G401 (cell line): ENCODE results near the gene DELE1. TPM values are rescaled to one million over a fixed set of nuclear protein-coding genes. Genes with fewer than 3 reads are reported as not detected.
A peak's percentile ranks its signal among the peaks of the same experiment; 100 is the strongest.

Experiments
- DNase-seq: peaks from one replicate; pipeline ENCODE4 v3.0.0-alpha.2; 2015; ENCODE audit warnings: low spot score
- in situ Hi-C: cut with HindIII; loops from 2 replicates; pipeline ENCODE4 v1.10.0; 2016; ENCODE audit warnings: low sequenced_read_pairs, mixed read lengths
- total RNA-seq: library from RNA; depleted of rRNA; stranded (reverse); fragments of >200 nt; shearing (Covaris generic); gene quantifications from 2 replicates; pipeline ENCODE4 v1.2.3, GENCODE V29; 2014; rRNA removed

DELE1 gene
- total RNA-seq, 1 experiment from 2014 or later: 87.4 TPM

DNA sequence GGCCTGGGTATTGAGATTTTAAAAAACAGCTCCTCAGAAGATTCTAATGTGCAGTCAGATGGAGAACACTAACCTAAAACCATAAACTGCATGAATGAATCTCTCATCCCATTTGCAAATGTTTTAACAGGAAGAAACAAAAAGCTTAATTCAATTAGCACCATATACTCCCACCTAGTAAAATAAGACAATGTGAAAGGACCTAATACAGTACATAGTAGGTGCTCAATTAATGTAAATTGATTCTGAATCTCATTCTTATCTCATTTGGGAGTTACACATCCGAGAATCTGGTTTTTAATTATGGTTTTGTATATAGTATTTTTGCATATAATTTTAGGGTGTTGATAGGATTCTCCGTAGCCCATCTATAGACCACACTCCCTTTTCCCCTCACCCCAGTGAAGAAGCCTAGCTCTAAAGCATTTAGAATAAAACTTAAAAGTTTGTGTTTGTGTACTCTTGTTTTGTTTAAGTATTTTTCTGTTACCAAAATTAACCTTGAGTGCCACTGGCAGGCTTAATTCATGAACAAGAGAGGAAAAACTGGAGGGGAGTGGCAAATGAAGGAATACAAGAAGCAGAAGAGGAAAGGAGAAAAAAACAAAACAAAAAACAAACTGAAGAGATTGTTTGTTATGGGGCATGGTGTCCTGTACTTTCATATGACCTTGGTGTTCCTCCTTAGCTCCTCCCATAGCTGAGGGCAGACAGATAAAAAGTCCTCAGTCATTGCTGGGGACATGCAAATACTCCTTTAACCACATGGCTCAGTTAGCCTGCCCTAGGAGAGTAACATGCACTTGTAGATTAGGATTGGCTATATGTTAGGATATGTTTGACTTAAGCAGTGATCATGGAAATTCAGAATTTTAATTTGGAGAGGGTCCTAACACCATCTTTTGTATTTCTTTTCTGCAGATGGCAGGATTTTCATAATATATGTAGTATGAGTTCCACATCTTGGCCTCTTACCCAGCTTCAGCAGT, 46.4 kb downstream of the DELE1 start:
- in situ Hi-C loops: no loop called here
- DNase-seq: no peak

DNA sequence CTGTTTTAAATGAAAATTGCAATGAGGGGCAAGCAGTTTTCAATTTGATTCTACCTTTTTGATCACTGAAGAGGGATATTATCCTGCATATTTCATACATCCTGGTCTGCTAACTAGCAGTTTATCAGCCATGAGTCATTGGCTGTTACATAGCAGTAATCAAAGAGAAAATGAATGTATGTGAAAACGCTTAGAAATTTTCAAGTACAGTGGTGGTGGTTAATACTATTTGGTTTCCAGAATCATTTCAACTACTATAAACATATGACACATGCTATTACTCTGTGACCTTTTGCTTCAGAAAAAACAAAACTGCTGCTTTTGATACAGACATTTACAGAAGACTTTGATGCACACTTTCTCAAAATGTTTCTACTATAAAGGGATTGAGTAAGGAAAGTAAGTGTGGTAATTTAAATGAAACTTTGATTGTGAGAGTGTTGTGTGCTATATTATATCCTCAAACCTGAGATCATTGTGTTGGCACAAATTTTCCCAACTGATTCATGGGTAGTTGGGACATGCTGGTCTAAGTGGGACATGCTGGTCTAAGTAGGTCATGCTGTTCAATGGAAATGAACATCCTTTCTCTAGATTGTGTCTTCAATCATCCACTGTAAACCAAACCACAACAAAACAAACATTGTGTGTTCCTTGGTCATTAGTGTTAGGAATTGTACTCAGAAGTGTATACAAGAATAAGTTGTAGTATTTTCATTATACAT, 50.4 kb downstream of the DELE1 start:
- in situ Hi-C loops: no loop called here
- peak; percentile 22 for DNase-seq

DNA sequence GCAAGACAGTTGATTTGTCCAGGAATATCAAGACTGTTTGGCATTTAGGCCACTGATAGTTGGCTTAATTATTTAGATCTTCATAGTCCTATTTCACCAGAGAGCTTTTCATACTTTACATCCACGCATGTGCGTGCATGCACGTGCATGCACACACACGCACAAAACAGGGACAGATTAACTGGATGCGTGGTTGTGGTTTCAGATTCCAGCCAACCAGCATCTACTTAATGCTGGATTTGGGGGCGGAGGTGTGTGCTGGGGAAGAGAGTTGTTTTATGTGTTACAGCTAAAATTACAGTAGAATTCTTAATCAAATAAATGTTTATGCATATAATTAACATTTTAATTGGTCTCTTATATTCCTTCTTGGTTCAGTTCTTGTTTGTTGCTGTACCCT, 52.5 kb downstream of the DELE1 start:
- in situ Hi-C loops: no loop called here
- DNase-seq: no peak

DNA sequence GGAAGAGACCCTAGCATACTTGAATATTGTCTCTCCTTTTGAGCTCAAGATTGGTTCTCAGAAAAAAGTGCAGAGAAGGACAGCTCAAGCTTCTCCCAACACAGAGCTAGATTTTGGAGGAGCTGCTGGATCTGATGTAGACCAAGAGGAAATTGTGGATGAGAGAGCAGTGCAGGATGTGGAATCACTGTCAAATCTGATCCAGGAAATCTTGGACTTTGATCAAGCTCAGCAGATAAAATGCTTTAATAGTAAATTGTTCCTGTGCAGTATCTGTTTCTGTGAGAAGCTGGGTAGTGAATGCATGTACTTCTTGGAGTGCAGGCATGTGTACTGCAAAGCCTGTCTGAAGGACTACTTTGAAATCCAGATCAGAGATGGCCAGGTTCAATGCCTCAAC, 54.7 kb downstream of the DELE1 start:
- in situ Hi-C loops: no loop called here
- DNase-seq: no peak

DNA sequence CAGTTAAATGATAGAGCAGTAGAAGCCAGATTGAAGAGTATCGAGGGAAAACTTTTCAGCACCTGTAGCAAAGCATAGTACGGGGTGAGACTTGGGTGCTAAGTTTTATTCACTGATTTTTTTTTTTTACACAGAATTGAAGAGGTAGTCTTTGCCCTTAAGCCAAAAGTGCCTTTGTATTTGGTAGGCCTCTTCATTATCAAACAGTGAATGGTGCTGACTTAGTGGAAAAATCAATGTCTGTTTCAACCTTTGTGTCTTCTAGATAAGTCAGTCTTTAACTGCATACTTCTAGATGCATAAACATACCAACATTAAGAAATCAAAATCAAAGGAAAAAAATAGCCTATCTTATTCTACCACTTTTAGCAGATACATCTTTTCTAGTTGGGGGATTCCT, 59.0 kb downstream of the DELE1 start:
- no peak for DNase-seq
- in situ Hi-C loops: no loop called here

DNA sequence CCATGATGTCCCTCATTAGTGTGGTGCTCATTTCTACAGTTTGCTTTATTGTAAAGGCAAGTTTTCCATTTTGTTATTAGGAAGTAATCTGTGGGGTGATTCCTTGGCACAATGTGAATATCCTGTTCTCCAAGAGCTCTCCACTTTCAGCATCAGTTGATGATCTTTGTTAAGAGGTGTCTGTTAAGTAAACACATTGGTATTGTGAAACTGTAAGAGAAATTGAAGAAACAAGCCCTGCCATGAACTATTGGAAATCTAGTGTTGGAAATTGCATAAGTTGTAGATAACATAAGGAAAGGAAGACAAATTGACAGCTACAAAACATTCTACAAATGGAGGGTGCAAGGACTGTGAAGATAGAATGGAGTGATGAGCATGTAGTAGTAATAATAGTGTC, 62.4 kb downstream of the DELE1 start:
- no peak for DNase-seq
- in situ Hi-C loops: no loop called here

DNA sequence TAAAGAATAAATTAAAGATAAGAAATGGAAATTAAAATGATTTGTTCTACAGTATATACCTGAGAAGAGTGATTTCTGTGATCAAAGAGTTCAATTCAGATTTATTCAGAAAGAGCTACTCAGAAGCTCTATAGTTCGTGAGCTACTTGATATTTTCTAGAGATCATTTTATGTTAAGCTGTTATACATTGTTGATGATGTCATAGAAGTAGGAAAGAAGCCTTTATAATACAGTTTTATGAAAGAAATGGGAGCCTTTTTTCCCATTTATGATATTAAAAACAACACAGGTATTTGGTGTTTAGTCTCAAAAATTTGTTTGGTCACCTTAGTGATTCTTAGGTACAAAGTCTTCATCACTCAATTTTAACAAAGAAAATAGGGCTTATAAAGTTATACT, 66.0 kb downstream of the DELE1 start:
- in situ Hi-C loops: loop anchor here (10.0 kb wide), 1 partner anchor 155 kb away; no protein-coding TSS in a partner anchor
- no peak for DNase-seq

Other genes with a start within 250 kb of the DELE1 start
- not detected in 2 replicates for gene ARAP3, start 241.6 kb upstream of the DELE1 start, total RNA-seq
- 1.2 and 1.8 TPM in 2 replicates for gene PCDH1, start 45.5 kb upstream of the DELE1 start, total RNA-seq
- gene PCDH12, start 34.3 kb downstream of the DELE1 start, total RNA-seq: not detected in 2 replicates
- gene RNF14, start 45.2 kb downstream of the DELE1 start, total RNA-seq: 61.5 and 65.6 TPM in 2 replicates
- 196 and 216 TPM in 2 replicates for gene GNPDA1, start 89.2 kb downstream of the DELE1 start, total RNA-seq
- gene NDFIP1, start 184.9 kb downstream of the DELE1 start, total RNA-seq: 86.2 and 87.1 TPM in 2 replicates